ENCODE measurements around the gene RASAL3. TPM values are rescaled to one million over a fixed set of nuclear protein-coding genes. Genes with fewer than 3 reads are reported as not detected.
A peak's percentile ranks its signal among the peaks of the same experiment; 100 is the strongest.

The RASAL3 gene
- total and polyA plus RNA-seq, 4 donors: 0.76 to 1.5 (median 1.1) TPM

- 75% methylated on average over 31 of the region's 31 CpGs for WGBS
- H3K36me3 ChIP-seq (ENCODE audit: control insufficient read depth in 4 of 4, insufficient read depth in 3 of 4, low read depth in 1 of 4, low read length in 3 of 4): peaks cover 0 to 6% (median 3%) of the 10 kb centered on the region in 4 donors
- no peak overlapping the region for H3K9ac ChIP-seq (ENCODE audit: low read depth in 1 of 2, low read length in 2 of 2)
- H3K4me1 ChIP-seq (ENCODE audit: control insufficient read depth in 4 of 4, insufficient read depth in 4 of 4, low read length in 3 of 4): peaks cover 12 to 38% (median 33%) of the 10 kb centered on the region in 4 donors
- H3K4me3 ChIP-seq (ENCODE audit: low read depth in 1 of 3, low read length in 3 of 3): no peak overlapping the region
- H3K27me3 ChIP-seq (ENCODE audit: control insufficient read depth in 4 of 4, insufficient read depth in 4 of 4, low read length in 3 of 4): no peaks in the 10 kb centered on the region
- H3K27ac ChIP-seq (ENCODE audit: low read depth in 1 of 2, low read length in 2 of 2): no peak overlapping the region
- H3K9me3 ChIP-seq (ENCODE audit: control insufficient read depth in 4 of 4, low read length in 3 of 4): no peaks in the 10 kb centered on the region
- no peak for DNase-seq (ENCODE audit: low spot score)
- TF ChIP-seq REST (IDR thresholded peaks at IDR 0.05): no peak
- no peak for TF ChIP-seq HNF4G (IDR thresholded peaks at IDR 0.05)
- TF ChIP-seq FOXA1 (IDR thresholded peaks at IDR 0.05): no peak
- TF ChIP-seq NR2F2 (IDR thresholded peaks at IDR 0.05): no peak
- no peak for TF ChIP-seq JUND (IDR thresholded peaks at IDR 0.05)
- TF ChIP-seq RXRA (IDR thresholded peaks at IDR 0.05): no peak
- TF ChIP-seq RAD21 (IDR thresholded peaks at IDR 0.05): no peak
- TF ChIP-seq YY1 (IDR thresholded peaks at IDR 0.05): no peak
- no peak for TF ChIP-seq CTCF (IDR thresholded peaks at IDR 0.05; ENCODE audit: low read depth, low read length, missing input control)
Measured at GRCh38 chr19:15471639-15472101, 7.3 kb upstream of the RASAL3 start.

GRCh38 chr19:15469513-15470297 is 5.4 kb upstream of the RASAL3 start:
- Histone ChIP-seq H3K4me1 (ENCODE audit: control insufficient read depth in 4 of 4, insufficient read depth in 4 of 4, low read length in 3 of 4) (peaks cover 14 to 25% (median 23%) of the 10 kb centered on the region in 4 donors), H3K27ac (ENCODE audit: low read depth in 1 of 2, low read length in 2 of 2) (peak overlapping the region in 1 of 2 donors; percentile 61), H3K27me3 (ENCODE audit: control insufficient read depth in 4 of 4, insufficient read depth in 4 of 4, low read length in 3 of 4) (no peaks in the 10 kb centered on the region), H3K9ac (ENCODE audit: low read depth in 1 of 2, low read length in 2 of 2) (no peak overlapping the region), H3K9me3 (ENCODE audit: control insufficient read depth in 4 of 4, low read length in 3 of 4) (no peaks in the 10 kb centered on the region), H3K36me3 (ENCODE audit: control insufficient read depth in 4 of 4, insufficient read depth in 3 of 4, low read depth in 1 of 4, low read length in 3 of 4) (peaks cover 0 to 6% (median under 1%) of the 10 kb centered on the region in 4 donors), H3K4me3 (ENCODE audit: low read depth in 1 of 3, low read length in 3 of 3) (peak overlapping the region in 1 of 3 donors; percentile 20)
- no peak for DNase-seq (ENCODE audit: low spot score)
- 47% methylated on average over 65 of the region's 65 CpGs for WGBS
- TF ChIP-seq ZBTB33 (IDR thresholded peaks at IDR 0.05) (no peak), HNF4A (conservative IDR thresholded peaks at IDR 0.05) (no peak), REST (IDR thresholded peaks at IDR 0.05) (no peak), CTCF (IDR thresholded peaks at IDR 0.05; ENCODE audit: low read depth, low read length, missing input control) (no peak), FOXA2 (IDR thresholded peaks at IDR 0.05) (no peak), JUND (IDR thresholded peaks at IDR 0.05) (no peak), RAD21 (IDR thresholded peaks at IDR 0.05) (no peak), ATF3 (IDR thresholded peaks at IDR 0.05) (no peak), RXRA (IDR thresholded peaks at IDR 0.05) (no peak), TAF1 (conservative IDR thresholded peaks at IDR 0.05) (no peak), EGR1 (IDR thresholded peaks at IDR 0.05; ENCODE audit: low read depth in 2 of 2) (no peak), NR2F2 (IDR thresholded peaks at IDR 0.05) (no peak), FOXA1 (IDR thresholded peaks at IDR 0.05) (no peak), GABPA (IDR thresholded peaks at IDR 0.05 in 1 of 2, conservative IDR thresholded peaks at IDR 0.05 in 1 of 2) (no peak), HNF4G (IDR thresholded peaks at IDR 0.05) (no peak)
